CD8-positive, alpha-beta memory T cell (primary cell): ENCODE measurements around the gene GJB1. TPM values are rescaled to one million over a fixed set of nuclear protein-coding genes. Genes with fewer than 3 reads are reported as not detected.
A peak's percentile ranks its signal among the peaks of the same experiment; 100 is the strongest.
"Not testable (repeated sequence)": the region's sequence is repeated elsewhere in the genome, so short reads cannot be mapped to it uniquely, and the experiment has no call there.

Experiments
- CTCF ChIA-PET: fragments of 350-600 bp; sonication (Branson Sonifier 250); formaldehyde crosslinking; loops from one replicate; lab custom pipeline; 2021; ENCODE audit warnings: antibody characterized with exemption; lab: Charles Lee
- POLR2A ChIA-PET: fragments of 350-600 bp; sonication (Branson Sonifier 250); formaldehyde crosslinking; loops from one replicate; lab custom pipeline; 2021; ENCODE audit warnings: antibody characterized with exemption; lab: Charles Lee
- DNase-seq, 5 donors: peaks; one replicate each; pipeline versions ENCODE4 v3.0.0 to v3.0.0-alpha.2; 2020 to 2022; ENCODE audit warnings: mixed read lengths in 1 of 5
- H3K27ac ChIP-seq: one replicate; pipeline ENCODE4 v1.7.0; 2013; ENCODE audit warnings: low read depth, mild to moderate bottlenecking, low read length, moderate library complexity
- H3K27me3 ChIP-seq: 2 replicates; pipeline ENCODE4 v1.7.0; 2013; ENCODE audit warnings: low read length, mild to moderate bottlenecking; ENCODE audit not compliant: insufficient read depth, poor library complexity, severe bottlenecking
- H3K36me3 ChIP-seq: 2 replicates; pipeline ENCODE4 v1.7.0; 2013; ENCODE audit warnings: mild to moderate bottlenecking, low read length, moderate library complexity; ENCODE audit not compliant: insufficient read depth
- H3K4me1 ChIP-seq: 2 replicates; pipeline ENCODE4 v1.7.0; 2013; ENCODE audit warnings: mild to moderate bottlenecking, low read length, moderate library complexity; ENCODE audit not compliant: insufficient read depth
- H3K4me3 ChIP-seq: 2 replicates; pipeline ENCODE4 v1.7.0; 2013; ENCODE audit warnings: mild to moderate bottlenecking, low read length
- H3K9me3 ChIP-seq: 2 replicates; pipeline ENCODE4 v1.7.0; 2013; ENCODE audit warnings: mild to moderate bottlenecking, low read length
- H3K27ac Mint-ChIP-seq, 8 donors: one replicate each; pipeline ENCODE4 v1.8.0; 2020 to 2021; ENCODE audit warnings: mixed read lengths in 8 of 8, mild to moderate bottlenecking in 6 of 8, inconsistent platforms in 3 of 8, moderate library complexity in 3 of 8
- H3K27me3 Mint-ChIP-seq, 2 donors: one replicate each; pipeline ENCODE4 v1.8.0; 2020 to 2021; ENCODE audit warnings: mixed read lengths in 2 of 2, mild to moderate bottlenecking in 1 of 2, moderate library complexity in 1 of 2
- H3K36me3 Mint-ChIP-seq, 3 donors: one replicate each; pipeline ENCODE4 v1.8.0; 2020 to 2021; ENCODE audit warnings: mixed read lengths in 3 of 3, inconsistent platforms in 1 of 3, mild to moderate bottlenecking in 1 of 3
- H3K4me1 Mint-ChIP-seq, 3 donors: one replicate each; pipeline ENCODE4 v1.8.0; 2020 to 2021; ENCODE audit warnings: mixed read lengths in 3 of 3, inconsistent platforms in 1 of 3, mild to moderate bottlenecking in 1 of 3
- H3K4me3 Mint-ChIP-seq, 7 donors: one replicate each; pipeline ENCODE4 v1.8.0; 2020 to 2021; ENCODE audit warnings: mixed read lengths in 7 of 7, mild to moderate bottlenecking in 6 of 7, moderate library complexity in 4 of 7, inconsistent platforms in 2 of 7
- H3K9me3 Mint-ChIP-seq, 5 donors: one replicate each; pipeline ENCODE4 v1.8.0; 2020 to 2022; ENCODE audit warnings: mixed read lengths in 5 of 5, mild to moderate bottlenecking in 3 of 5, moderate library complexity in 2 of 5, inconsistent platforms in 1 of 5
- polyA plus RNA-seq: library from polyadenylated mRNA; unstranded; fragments of 300-500 nt; fragmentation: Illumina TruSeq; gene quantifications from one replicate; pipeline ENCODE4 v1.2.3, GENCODE V29; 2021
- total RNA-seq, 2 experiments: library from RNA; stranded (reverse); gene quantifications; one replicate each; pipeline ENCODE4 v1.2.3, GENCODE V29; 2021

GJB1 gene
- total and polyA plus RNA-seq, 3 experiments from 2014 or later, result not detected

GRCh38 chrX:71251466-71251973 is 28.5 kb downstream of the GJB1 start:
- ChIA-PET CTCF (no interaction called here), POLR2A (interaction anchor here (1.1 kb wide), 1 partner anchor 114 kb away, joined by 3 read pairs; no protein-coding TSS in a partner anchor)
- H3K4me1 ChIP-seq, result peaks cover 28% of the 10 kb centered on the region
- H3K27ac Mint-ChIP-seq, result peak overlapping the region in 3 of 8 donors; percentile 48 to 81 (median 58)
- no peak for DNase-seq
- H3K9me3 ChIP-seq, result no peaks in the 10 kb centered on the region
- peaks cover 0 to 48% (median 3%) of the 10 kb centered on the region in 3 donors for H3K36me3 Mint-ChIP-seq
- H3K9me3 Mint-ChIP-seq, result no peaks in the 10 kb centered on the region
- H3K27ac ChIP-seq, result no peak overlapping the region
- peak overlapping the region in 3 of 7 donors; percentile 18 to 62 (median 45) for H3K4me3 Mint-ChIP-seq
- H3K27me3 ChIP-seq, result no peaks in the 10 kb centered on the region
- H3K36me3 ChIP-seq, result no peaks in the 10 kb centered on the region
- no peak overlapping the region for H3K4me3 ChIP-seq
- peaks cover 15 to 32% (median 17%) of the 10 kb centered on the region in 3 donors for H3K4me1 Mint-ChIP-seq
- peaks cover 0 to 9% of the 10 kb centered on the region in 2 donors for H3K27me3 Mint-ChIP-seq

GRCh38 chrX:71252221-71252620 is 29.2 kb downstream of the GJB1 start:
- H3K9me3 ChIP-seq, result no peaks in the 10 kb centered on the region
- Mint-ChIP-seq H3K27ac (peak overlapping the region in 2 of 8 donors; percentile 48 to 58), H3K4me3 (peak overlapping the region in 5 of 7 donors; percentile 23 to 69 (median 45)), H3K9me3 (no peaks in the 10 kb centered on the region), H3K27me3 (peaks cover 0 to 9% of the 10 kb centered on the region in 2 donors), H3K4me1 (peaks cover 15 to 32% (median 17%) of the 10 kb centered on the region in 3 donors), H3K36me3 (peaks cover 0 to 41% (median 3%) of the 10 kb centered on the region in 3 donors)
- H3K36me3 ChIP-seq, result no peaks in the 10 kb centered on the region
- ChIA-PET CTCF (interaction anchor here (0.7 kb wide), 1 partner anchor 31 kb away, joined by 3 read pairs; the partner anchor contains the start of gene NONO), POLR2A (no interaction called here)
- no peak overlapping the region for H3K4me3 ChIP-seq
- DNase-seq, result no peak
- H3K27ac ChIP-seq, result no peak overlapping the region
- no peaks in the 10 kb centered on the region for H3K27me3 ChIP-seq
- peaks cover 28% of the 10 kb centered on the region for H3K4me1 ChIP-seq

DNA sequence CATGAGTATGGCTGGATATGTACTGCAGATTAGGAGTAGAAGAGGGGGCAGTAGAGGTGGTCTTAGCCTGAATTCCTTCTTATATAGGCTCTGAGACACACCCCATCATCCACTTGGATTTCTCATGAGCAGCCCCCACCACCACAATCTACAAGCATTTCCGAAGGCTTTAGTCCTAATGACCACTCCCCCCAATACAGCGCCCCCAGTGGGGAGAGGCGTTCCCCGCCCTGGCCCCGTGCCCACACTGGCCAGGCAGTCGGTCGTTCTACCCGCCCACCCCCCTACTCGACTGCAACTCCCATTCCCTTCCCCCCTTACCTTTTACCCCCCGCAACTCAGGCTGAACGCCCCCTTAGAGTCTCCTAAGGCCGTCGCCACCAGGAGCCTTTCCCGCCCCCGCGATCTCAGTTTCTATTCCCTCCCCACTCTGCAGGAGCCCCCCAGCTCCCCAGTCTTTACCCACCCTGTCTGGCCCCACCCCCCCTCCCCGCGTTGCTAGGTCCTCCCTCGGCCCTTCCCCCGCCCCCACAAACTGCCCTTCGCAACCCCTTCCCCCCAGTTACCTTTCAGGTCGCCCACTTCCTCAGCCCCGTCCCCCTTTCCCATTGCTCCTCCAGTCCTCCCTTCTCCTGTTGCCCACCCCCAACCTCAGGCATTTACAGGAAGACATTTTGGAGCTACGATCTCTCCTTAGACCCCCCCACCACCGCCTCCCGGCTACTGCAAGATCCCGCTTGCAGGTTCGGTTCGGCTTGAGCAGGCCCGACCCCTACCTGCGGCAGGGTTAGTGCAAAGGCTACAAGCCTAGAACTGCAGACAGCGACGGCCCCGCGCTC is 30.4 kb downstream of the GJB1 start:
- Histone ChIP-seq H3K36me3 (no peaks in the 10 kb centered on the region), H3K27me3 (no peaks in the 10 kb centered on the region), H3K4me3 (peak overlapping the region; percentile 81), H3K27ac (peak overlapping the region; percentile 76), H3K4me1 (peaks cover 28% of the 10 kb centered on the region), H3K9me3 (no peaks in the 10 kb centered on the region)
- POLR2A ChIA-PET, result interaction anchor here (0.5 to 2.9 kb wide), 5 partner anchors 30 to 116 kb away, joined by 3 to 32 read pairs (median 9); partner anchors contain the start of genes NONO and TAF1
- peaks cover 0 to 8% of the 10 kb centered on the region in 2 donors for H3K27me3 Mint-ChIP-seq
- H3K9me3 Mint-ChIP-seq, result no peaks in the 10 kb centered on the region
- H3K36me3 Mint-ChIP-seq, result peaks cover 0 to 30% (median 2%) of the 10 kb centered on the region in 3 donors
- peak overlapping the region; percentile 79 to 95 (median 88) for H3K27ac Mint-ChIP-seq
- H3K4me3 Mint-ChIP-seq, result peak overlapping the region; percentile 84 to 96 (median 90)
- peak in 4 of 5 donors; percentile 12 to 55 (median 30) for DNase-seq
- peaks cover 15 to 32% (median 17%) of the 10 kb centered on the region in 3 donors for H3K4me1 Mint-ChIP-seq
- CTCF ChIA-PET, result interaction anchor here (0.6 to 1.5 kb wide), 4 partner anchors 30 to 322 kb away, joined by 3 to 4 read pairs (median 4); partner anchors contain the start of genes NONO and TAF1

GRCh38 chrX:71254092-71254963 is 31.3 kb downstream of the GJB1 start, which contains the start of gene ZMYM3:
Gene ZMYM3, minus strand, starts transcription at chrX:71254140. Its CDS starts 885 bp downstream, at chrX:71253255.
- ChIA-PET CTCF (interaction anchor here (1.1 to 1.5 kb wide), 4 partner anchors 29 to 112 kb away, joined by 3 to 11 read pairs (median 6); partner anchors contain the start of genes NONO and TAF1), POLR2A (interaction anchor here (0.7 to 2.9 kb wide), 7 partner anchors 15 to 254 kb away, joined by 3 to 32 read pairs (median 4); partner anchors contain the start of genes NONO and TAF1)
- Mint-ChIP-seq H3K9me3 (no peaks in the 10 kb centered on the region), H3K4me3 (peak within 1 kb of the TSS; percentile 84 to 96 (median 90)), H3K4me1 (peaks cover 15 to 32% (median 17%) of the 10 kb centered on the region in 3 donors), H3K27ac (peak within 1 kb of the TSS; percentile 79 to 100 (median 94)), H3K27me3 (peaks cover 0 to 8% of the 10 kb centered on the region in 2 donors), H3K36me3 (peaks cover 0 to 22% (median 0%) of the 10 kb centered on the region in 3 donors)
- H3K4me3 ChIP-seq, result peak within 1 kb of the TSS; percentile 81
- no peaks in the 10 kb centered on the region for H3K27me3 ChIP-seq
- peaks cover 28% of the 10 kb centered on the region for H3K4me1 ChIP-seq
- no peaks in the 10 kb centered on the region for H3K36me3 ChIP-seq
- DNase-seq, result peak; percentile 73 to 90 (median 79)
- peak within 1 kb of the TSS; percentile 76 for H3K27ac ChIP-seq
- H3K9me3 ChIP-seq, result no peaks in the 10 kb centered on the region

DNA sequence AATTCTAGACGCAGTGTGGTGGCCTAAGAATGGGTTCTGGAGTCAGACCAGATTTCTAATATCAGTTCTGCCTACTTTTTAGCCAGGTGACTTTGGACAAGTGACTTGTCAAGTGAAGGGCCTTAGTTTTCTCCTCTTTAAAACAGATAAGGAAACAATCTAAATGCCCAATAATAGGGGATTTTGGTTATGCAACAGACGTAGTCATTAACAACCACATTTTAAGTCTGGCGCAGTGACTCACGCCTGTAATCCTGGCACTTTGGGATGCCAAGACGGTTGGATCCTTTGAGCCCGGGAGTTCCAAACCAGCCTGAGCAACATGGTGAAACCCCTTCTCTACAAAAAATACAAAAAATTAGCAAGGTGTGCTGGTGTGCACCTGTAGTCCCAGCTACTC is 33.0 kb downstream of the GJB1 start:
- peaks cover 28% of the 10 kb centered on the region for H3K4me1 ChIP-seq
- no peak for DNase-seq
- no peak overlapping the region for H3K4me3 ChIP-seq
- H3K4me1 Mint-ChIP-seq, result peaks cover 12 to 30% (median 17%) of the 10 kb centered on the region in 3 donors
- H3K4me3 Mint-ChIP-seq, result peak overlapping the region in 5 of 7 donors; percentile 14 to 96 (median 90)
- H3K27ac Mint-ChIP-seq, result peak overlapping the region in 7 of 8 donors; percentile 58 to 95 (median 87)
- H3K36me3 ChIP-seq, result no peaks in the 10 kb centered on the region
- H3K27ac ChIP-seq, result no peak overlapping the region
- peaks cover 0 to 8% of the 10 kb centered on the region in 2 donors for H3K27me3 Mint-ChIP-seq
- H3K9me3 Mint-ChIP-seq, result no peaks in the 10 kb centered on the region
- peaks cover 0 to 5% (median 0%) of the 10 kb centered on the region in 3 donors for H3K36me3 Mint-ChIP-seq
- ChIA-PET CTCF (no interaction called here), POLR2A (interaction anchor here (1.0 to 2.9 kb wide), 2 partner anchors 75 to 110 kb away, joined by 3 to 32 read pairs; partner anchors contain the start of gene TAF1)
- H3K9me3 ChIP-seq, result no peaks in the 10 kb centered on the region
- H3K27me3 ChIP-seq, result no peaks in the 10 kb centered on the region

GRCh38 chrX:71256856-71257255 is 33.8 kb downstream of the GJB1 start:
- H3K36me3 Mint-ChIP-seq, result peaks cover 0 to 3% (median 0%) of the 10 kb centered on the region in 3 donors
- ChIA-PET POLR2A (interaction anchor here (1.0 kb wide), 1 partner anchor 76 kb away, joined by 3 read pairs; no protein-coding TSS in a partner anchor), CTCF (interaction anchor here (1.0 kb wide), 1 partner anchor 27 kb away, joined by 4 read pairs; the partner anchor contains the start of gene NONO)
- Histone ChIP-seq H3K27me3 (no peaks in the 10 kb centered on the region), H3K4me3 (no peak overlapping the region), H3K36me3 (no peaks in the 10 kb centered on the region), H3K27ac (no peak overlapping the region), H3K4me1 (peaks cover 23% of the 10 kb centered on the region), H3K9me3 (no peaks in the 10 kb centered on the region)
- no peak overlapping the region for H3K4me3 Mint-ChIP-seq
- no peak for DNase-seq
- H3K27me3 Mint-ChIP-seq, result peaks cover 0 to 8% of the 10 kb centered on the region in 2 donors
- peak overlapping the region in 1 of 8 donors; percentile 74 for H3K27ac Mint-ChIP-seq
- H3K4me1 Mint-ChIP-seq, result peaks cover 9 to 22% (median 13%) of the 10 kb centered on the region in 3 donors
- no peaks in the 10 kb centered on the region for H3K9me3 Mint-ChIP-seq

DNA sequence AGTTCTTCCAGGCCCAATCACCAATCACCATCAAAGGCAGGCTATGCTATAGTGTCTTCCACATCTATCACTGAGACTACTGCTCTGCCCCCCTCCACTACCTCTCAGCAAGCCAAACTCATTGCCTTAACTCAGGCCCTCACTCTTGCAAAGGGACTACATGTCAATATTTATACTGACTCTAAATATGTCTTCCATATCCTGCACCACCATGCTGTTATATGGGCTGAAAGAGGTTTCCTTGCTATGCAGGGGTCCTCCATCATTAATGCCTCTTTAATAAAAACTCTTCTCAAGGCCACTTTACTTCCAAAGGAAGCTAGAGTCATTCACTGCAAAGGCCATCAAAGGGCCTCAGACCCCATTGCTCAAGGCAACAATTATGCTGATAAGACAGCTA is 45.6 kb downstream of the GJB1 start:
- H3K36me3 Mint-ChIP-seq, H3K27ac ChIP-seq, POLR2A ChIA-PET, H3K27me3 Mint-ChIP-seq, H3K4me3 Mint-ChIP-seq, H3K4me1 Mint-ChIP-seq, H3K9me3 Mint-ChIP-seq, DNase-seq, H3K27ac Mint-ChIP-seq, H3K4me3 ChIP-seq, CTCF ChIA-PET, H3K36me3 ChIP-seq, H3K4me1 ChIP-seq, H3K27me3 ChIP-seq, H3K9me3 ChIP-seq: not testable (repeated sequence)
